Breast epithelium (tissue), 3 donors: Measurements from ENCODE around the gene CGN.

Source experiments
- POLR2A ChIP-seq: fragments of 450-650 bp; IDR thresholded peaks from one replicate; pipeline ENCODE4 v1.6.1; 2016; ENCODE audit warnings: antibody characterized with exemption, mild to moderate bottlenecking, moderate library complexity
- POLR2AphosphoS5 ChIP-seq, 3 donors: sonication (generic); formaldehyde crosslinking; IDR thresholded peaks; one replicate each; pipeline ENCODE4 v1.6.1; 2017; ENCODE audit warnings: antibody characterized with exemption in 3 of 3
- TF ChIP-seq, protein P1 (sequence below), 3 donors: fragments of 450-650 bp; IDR thresholded peaks; one replicate each; pipeline ENCODE4 v1.5.1; 2016 to 2017; ENCODE audit warnings: antibody characterized with exemption in 3 of 3, mild to moderate bottlenecking in 3 of 3, moderate library complexity in 3 of 3

DNA sequence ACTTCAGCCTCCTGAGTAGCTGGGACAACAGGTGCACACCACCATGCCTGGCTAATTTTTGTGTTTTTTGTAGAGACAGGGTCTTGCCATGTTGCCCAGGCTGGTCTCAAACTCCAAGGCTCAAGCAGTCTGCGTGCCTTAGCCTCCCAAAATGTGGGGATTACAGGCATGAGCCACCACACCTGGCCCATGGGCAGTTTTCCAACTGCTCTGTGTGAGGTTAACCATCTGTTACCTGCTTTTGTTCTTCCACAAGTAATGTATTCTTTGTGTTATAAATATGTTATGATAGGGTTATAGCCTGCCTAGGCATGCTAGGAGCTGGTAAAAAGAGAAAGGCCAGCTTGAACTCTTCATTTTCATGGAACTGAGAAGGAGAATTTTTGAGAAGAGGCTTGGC, 59.6 kb downstream of the CGN start:
- TF ChIP-seq POLR2AphosphoS5 (IDR thresholded peaks at IDR 0.05) (no peak), POLR2A (no peak)
- TF ChIP-seq, protein P1, sequence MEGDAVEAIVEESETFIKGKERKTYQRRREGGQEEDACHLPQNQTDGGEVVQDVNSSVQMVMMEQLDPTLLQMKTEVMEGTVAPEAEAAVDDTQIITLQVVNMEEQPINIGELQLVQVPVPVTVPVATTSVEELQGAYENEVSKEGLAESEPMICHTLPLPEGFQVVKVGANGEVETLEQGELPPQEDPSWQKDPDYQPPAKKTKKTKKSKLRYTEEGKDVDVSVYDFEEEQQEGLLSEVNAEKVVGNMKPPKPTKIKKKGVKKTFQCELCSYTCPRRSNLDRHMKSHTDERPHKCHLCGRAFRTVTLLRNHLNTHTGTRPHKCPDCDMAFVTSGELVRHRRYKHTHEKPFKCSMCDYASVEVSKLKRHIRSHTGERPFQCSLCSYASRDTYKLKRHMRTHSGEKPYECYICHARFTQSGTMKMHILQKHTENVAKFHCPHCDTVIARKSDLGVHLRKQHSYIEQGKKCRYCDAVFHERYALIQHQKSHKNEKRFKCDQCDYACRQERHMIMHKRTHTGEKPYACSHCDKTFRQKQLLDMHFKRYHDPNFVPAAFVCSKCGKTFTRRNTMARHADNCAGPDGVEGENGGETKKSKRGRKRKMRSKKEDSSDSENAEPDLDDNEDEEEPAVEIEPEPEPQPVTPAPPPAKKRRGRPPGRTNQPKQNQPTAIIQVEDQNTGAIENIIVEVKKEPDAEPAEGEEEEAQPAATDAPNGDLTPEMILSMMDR (IDR thresholded peaks at IDR 0.05), result no peak
